HG02884 (cell line): ENCODE results near the gene PPP1CC.
"Not testable (repeated sequence)": the region's sequence is repeated elsewhere in the genome, so short reads cannot be mapped to it uniquely, and the experiment has no call there.

ENCODE experiments used
- ATAC-seq: cut with Tn5 transposase; IDR thresholded peaks from one replicate; pipeline ENCODE4 v1.9.1; 2021; ENCODE audit warnings: mild to moderate bottlenecking, moderate library complexity; ENCODE audit not compliant: unreplicated experiment

PPP1CC gene

GRCh38 chr12:110756611-110757010 lies 13.9 kb upstream of the PPP1CC start:
- no peak for ATAC-seq

- no peak for ATAC-seq
These were observed 11.6 kb upstream of the PPP1CC start for GRCh38 chr12:110754101-110754793.

GRCh38 chr12:110750784-110751461 lies 8.2 kb upstream of the PPP1CC start:
- no peak for ATAC-seq

GRCh38 chr12:110746550-110746949 lies 3.9 kb upstream of the PPP1CC start:
- ATAC-seq = no peak

GRCh38 chr12:110745542-110746284 lies 3.0 kb upstream of the PPP1CC start:
- no peak for ATAC-seq

GRCh38 chr12:110744601-110745264 lies 2.0 kb upstream of the PPP1CC start:
- ATAC-seq = no peak

GRCh38 chr12:110744151-110744571 lies 1.5 kb upstream of the PPP1CC start:
- no peak for ATAC-seq

- no peak for ATAC-seq
These were observed 941 bp upstream of the PPP1CC start for GRCh38 chr12:110743571-110744093.

- no peak for ATAC-seq
These were observed 484 bp downstream of the PPP1CC start for GRCh38 chr12:110742096-110742717.

- ATAC-seq = no peak
These were observed 1.2 kb downstream of the PPP1CC start for GRCh38 chr12:110741341-110742095.

GRCh38 chr12:110739894-110740293 lies 2.8 kb downstream of the PPP1CC start:
- ATAC-seq = no peak

- no peak for ATAC-seq
These were observed 3.2 kb downstream of the PPP1CC start for GRCh38 chr12:110739488-110739887.

- no peak for ATAC-seq
These were observed 5.2 kb downstream of the PPP1CC start for GRCh38 chr12:110737532-110737931.

GRCh38 chr12:110737016-110737415 lies 5.7 kb downstream of the PPP1CC start:
- not testable (repeated sequence) for ATAC-seq

GRCh38 chr12:110733900-110734299 lies 8.8 kb downstream of the PPP1CC start:
- ATAC-seq = no peak

- ATAC-seq = no peak
These were observed 9.5 kb downstream of the PPP1CC start for GRCh38 chr12:110733089-110733715.

GRCh38 chr12:110732572-110732971 lies 10.1 kb downstream of the PPP1CC start:
- no peak for ATAC-seq

GRCh38 chr12:110731479-110731878 lies 11.2 kb downstream of the PPP1CC start:
- ATAC-seq = no peak

- no peak for ATAC-seq
These were observed 14.1 kb downstream of the PPP1CC start for GRCh38 chr12:110728628-110729027.
